K562 (cell line): ENCODE results near the gene BAD.
A peak's percentile ranks its signal among the peaks of the same experiment; 100 is the strongest.

Experiments used
- BRCA1 ChIP-seq, 2 experiments: fragments of 450-650 bp in 1 of 2; sonication (generic) in 1 of 2; formaldehyde crosslinking in 1 of 2; IDR thresholded peaks; 2 replicates each; pipeline versions ENCODE4 v1.5.0 to v1.6.1; 2017 to 2020; ENCODE audit warnings: mild to moderate bottlenecking in 1 of 2, missing genetic modification reagents in 1 of 2
- MYC ChIP-seq, 2 experiments: fragments of 250-450 bp in 1 of 2; sonication (Bioruptor Pico) in 1 of 2; IDR thresholded peaks; 2 replicates each; pipeline versions ENCODE4 v1.5.1 to v1.6.1; 2012 to 2021; ENCODE audit warnings: low read depth in 2 of 2, borderline replicate concordance in 1 of 2, improper control_type of control experiment in 1 of 2, low read length in 1 of 2, mild to moderate bottlenecking in 1 of 2, moderate library complexity in 1 of 2
- NFIC ChIP-seq: fragments of 450-650 bp; IDR thresholded peaks from 2 replicates; pipeline ENCODE4 v1.6.1; 2017; ENCODE audit warnings: mild to moderate bottlenecking, inconsistent platforms
- NR3C1 ChIP-seq: sonication (generic); formaldehyde crosslinking; IDR thresholded peaks from 2 replicates; pipeline ENCODE4 v1.8.1; 2022; ENCODE audit warnings: missing genetic modification reagents
- RFX7 ChIP-seq: fragments of 250-450 bp; sonication (Bioruptor Pico); IDR thresholded peaks from 2 replicates; pipeline ENCODE4 v1.5.1; 2021; ENCODE audit warnings: mild to moderate bottlenecking
- ZNF436 ChIP-seq: fragments of 250-450, 450-650 bp; sonication (Bioruptor Pico); formaldehyde crosslinking; IDR thresholded peaks from 2 replicates; pipeline ENCODE4 v1.7.0; 2020; ENCODE audit warnings: mild to moderate bottlenecking
- TF ChIP-seq, protein P1 (sequence below), 3 experiments: IDR thresholded peaks in 2 of 3; conservative IDR thresholded peaks in 1 of 3; 2 replicates each; pipeline ENCODE4 v1.5.1; 2011 to 2012; ENCODE audit warnings: low read length in 3 of 3, mild to moderate bottlenecking in 3 of 3, control low read depth in 2 of 3, improper control_type of control experiment in 1 of 3, inconsistent platforms in 1 of 3, low read depth in 1 of 3, mixed read lengths in 1 of 3, moderate library complexity in 1 of 3; ENCODE audit not compliant: insufficient read depth in 2 of 3
- TF ChIP-seq, protein P2 (sequence below): sonication (generic); formaldehyde crosslinking; IDR thresholded peaks from 2 replicates; pipeline ENCODE4 v1.9.0; 2022; ENCODE audit warnings: mild to moderate bottlenecking, missing genetic modification reagents

GRCh38 chr11:64234647-64235379 lies 49.7 kb downstream of the BAD start:
- no peak for TF ChIP-seq NFIC
- no peak for TF ChIP-seq NR3C1 (CRISPR knock-in tag)
- TF ChIP-seq, protein P1, sequence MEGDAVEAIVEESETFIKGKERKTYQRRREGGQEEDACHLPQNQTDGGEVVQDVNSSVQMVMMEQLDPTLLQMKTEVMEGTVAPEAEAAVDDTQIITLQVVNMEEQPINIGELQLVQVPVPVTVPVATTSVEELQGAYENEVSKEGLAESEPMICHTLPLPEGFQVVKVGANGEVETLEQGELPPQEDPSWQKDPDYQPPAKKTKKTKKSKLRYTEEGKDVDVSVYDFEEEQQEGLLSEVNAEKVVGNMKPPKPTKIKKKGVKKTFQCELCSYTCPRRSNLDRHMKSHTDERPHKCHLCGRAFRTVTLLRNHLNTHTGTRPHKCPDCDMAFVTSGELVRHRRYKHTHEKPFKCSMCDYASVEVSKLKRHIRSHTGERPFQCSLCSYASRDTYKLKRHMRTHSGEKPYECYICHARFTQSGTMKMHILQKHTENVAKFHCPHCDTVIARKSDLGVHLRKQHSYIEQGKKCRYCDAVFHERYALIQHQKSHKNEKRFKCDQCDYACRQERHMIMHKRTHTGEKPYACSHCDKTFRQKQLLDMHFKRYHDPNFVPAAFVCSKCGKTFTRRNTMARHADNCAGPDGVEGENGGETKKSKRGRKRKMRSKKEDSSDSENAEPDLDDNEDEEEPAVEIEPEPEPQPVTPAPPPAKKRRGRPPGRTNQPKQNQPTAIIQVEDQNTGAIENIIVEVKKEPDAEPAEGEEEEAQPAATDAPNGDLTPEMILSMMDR (IDR thresholded peaks at IDR 0.05 in 2 of 3, conservative IDR thresholded peaks at IDR 0.05 in 1 of 3; ENCODE audit: insufficient read depth in 2 of 3, low read depth in 1 of 3, low read length in 3 of 3), result peak in 1 of 3 experiments; percentile 58; a peak in 1 of 6 replicates
- no peak for TF ChIP-seq MYC (IDR thresholded peaks at IDR 0.05; ENCODE audit: low read depth, low read length)
- no peak for TF ChIP-seq MYC (CRISPR knock-in tag; IDR thresholded peaks at IDR 0.05; ENCODE audit: borderline replicate concordance, low read depth)
- TF ChIP-seq BRCA1 (IDR thresholded peaks at IDR 0.05), result no peak
- no peak for TF ChIP-seq BRCA1 (CRISPR knock-in tag; IDR thresholded peaks at IDR 0.05)
- TF ChIP-seq, protein P2, sequence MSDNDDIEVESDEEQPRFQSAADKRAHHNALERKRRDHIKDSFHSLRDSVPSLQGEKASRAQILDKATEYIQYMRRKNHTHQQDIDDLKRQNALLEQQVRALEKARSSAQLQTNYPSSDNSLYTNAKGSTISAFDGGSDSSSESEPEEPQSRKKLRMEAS (CRISPR knock-in tag), result no peak
- no peak for TF ChIP-seq ZNF436 (CRISPR knock-in tag)
- no peak for TF ChIP-seq RFX7 (CRISPR knock-in tag)
